NCI-H1092 treated with DMSO at 0.1 percent for 48 hours (cell line): ENCODE measurements around the gene CXorf66.
"Not testable (repeated sequence)": the region's sequence is repeated elsewhere in the genome, so short reads cannot be mapped to it uniquely, and the experiment has no call there.

Source experiments
- DNase-seq: peaks from one replicate; lab custom pipeline; 2025; lab: John Stamatoyannopoulos, UW

The CXorf66 gene

GRCh38 chrX:139965421-139965820 is at the start of gene CXorf66:
TSS of gene CXorf66 (minus strand) at chrX:139965521. CDS start at chrX:139965496, 25 bp downstream.
- no peak for DNase-seq

- no peak for DNase-seq
These were observed 17.5 kb upstream of the CXorf66 start for GRCh38 chrX:139982856-139983255.

GRCh38 chrX:139974471-139974870 is 9.2 kb upstream of the CXorf66 start:
- no peak for DNase-seq

GRCh38 chrX:139972629-139973624 is 7.6 kb upstream of the CXorf66 start:
- DNase-seq: no peak

- DNase-seq: no peak
These were observed 6.8 kb upstream of the CXorf66 start for GRCh38 chrX:139972113-139972512.

- no peak for DNase-seq
These were observed 6.1 kb upstream of the CXorf66 start for GRCh38 chrX:139971394-139971749.

- no peak for DNase-seq
These were observed 4.0 kb upstream of the CXorf66 start for GRCh38 chrX:139969286-139969685.

- DNase-seq: no peak
These were observed 2.4 kb upstream of the CXorf66 start for GRCh38 chrX:139967750-139968149.

GRCh38 chrX:139967300-139967699 is 2.0 kb upstream of the CXorf66 start:
- DNase-seq: no peak

- DNase-seq: not testable (repeated sequence)
These were observed 838 bp upstream of the CXorf66 start for GRCh38 chrX:139966159-139966558.

GRCh38 chrX:139961091-139961490 is 4.2 kb downstream of the CXorf66 start:
- not testable (repeated sequence) for DNase-seq

GRCh38 chrX:139949703-139950102 is 15.6 kb downstream of the CXorf66 start:
- DNase-seq: no peak

- DNase-seq: no peak
These were observed 20.2 kb downstream of the CXorf66 start for GRCh38 chrX:139945075-139945474.

- no peak for DNase-seq
These were observed 29.1 kb downstream of the CXorf66 start for GRCh38 chrX:139936259-139936658.

- no peak for DNase-seq
These were observed 31.4 kb downstream of the CXorf66 start for GRCh38 chrX:139933904-139934303.

- DNase-seq: peak; percentile 21
These were observed 32.2 kb downstream of the CXorf66 start, which contains the start of gene ATP11C for GRCh38 chrX:139932901-139933796. TSS of gene ATP11C (minus strand) at chrX:139933053. CDS start at chrX:139932042, 1,011 bp downstream.

GRCh38 chrX:139932073-139932900 is 33.0 kb downstream of the CXorf66 start:
- DNase-seq: no peak

- no peak for DNase-seq
These were observed 33.7 kb downstream of the CXorf66 start for GRCh38 chrX:139931646-139932072.

GRCh38 chrX:139930916-139931645 is 34.2 kb downstream of the CXorf66 start:
- peak; percentile 6 for DNase-seq

GRCh38 chrX:139930401-139930800 is 34.9 kb downstream of the CXorf66 start:
- no peak for DNase-seq

- no peak for DNase-seq
These were observed 35.4 kb downstream of the CXorf66 start for GRCh38 chrX:139929876-139930275.
